Mucosa of gallbladder (tissue), 1 donor: ENCODE results near the gene SMPD3. TPM values are rescaled to one million over a fixed set of nuclear protein-coding genes. Genes with fewer than 3 reads are reported as not detected.

Experiments used
- DNase-seq: peaks from one replicate; pipeline ENCODE4 v3.0.0-alpha.2; 2020; ENCODE audit warnings: low spot score
- total RNA-seq: library from RNA; stranded (reverse); gene quantifications from one replicate; pipeline ENCODE4 v1.2.1, GENCODE V29; 2021
- donor health status: DM: no; HTN: no; CAD: no.

Gene SMPD3
- total RNA-seq, 1 donor from 2014 or later = 225 TPM

DNA sequence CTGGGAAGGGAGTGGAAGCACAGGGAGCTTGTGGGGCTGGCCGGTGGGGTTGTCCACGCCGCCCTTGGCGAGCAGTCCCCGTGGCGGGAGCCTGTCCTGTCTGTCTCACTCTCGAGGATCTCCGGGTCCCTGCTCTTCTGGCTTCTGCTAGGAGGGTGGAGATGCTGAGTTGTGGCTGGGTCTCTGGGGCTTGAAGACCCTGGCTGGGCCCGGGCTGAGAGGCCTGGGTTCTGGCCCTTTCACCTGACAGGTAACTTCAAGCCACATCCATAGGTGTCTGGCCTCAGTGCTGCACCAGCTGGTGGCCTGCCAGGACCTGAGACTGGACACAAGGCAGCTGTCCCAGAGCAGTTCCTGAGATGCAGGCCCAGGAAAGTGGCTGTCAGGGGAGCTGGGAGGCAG lies 90.8 kb downstream of the SMPD3 start:
- DNase-seq = no peak

DNA sequence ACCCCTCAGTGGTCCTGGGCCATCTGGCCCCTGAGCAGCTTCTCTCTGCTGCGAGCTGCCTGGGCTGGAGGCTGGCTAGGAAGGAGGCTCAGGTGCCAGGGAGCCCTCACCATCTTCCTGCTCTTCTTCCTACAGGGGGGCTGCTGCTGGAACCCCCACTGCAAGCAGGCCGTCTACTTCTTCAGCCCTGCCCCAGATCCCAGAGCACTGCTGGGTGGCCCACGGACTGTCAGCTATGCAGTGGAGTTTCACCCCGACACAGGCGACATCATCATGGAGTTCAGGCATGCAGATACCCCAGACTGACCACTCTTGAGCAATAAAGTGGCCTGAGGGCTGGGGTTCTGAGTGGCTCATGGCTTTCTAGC lies 91.4 kb downstream of the SMPD3 start:
- DNase-seq = no peak

- peak; percentile 44 for DNase-seq
Measured at GRCh38 chr16:68356249-68356918, 91.9 kb downstream of the SMPD3 start.

DNA sequence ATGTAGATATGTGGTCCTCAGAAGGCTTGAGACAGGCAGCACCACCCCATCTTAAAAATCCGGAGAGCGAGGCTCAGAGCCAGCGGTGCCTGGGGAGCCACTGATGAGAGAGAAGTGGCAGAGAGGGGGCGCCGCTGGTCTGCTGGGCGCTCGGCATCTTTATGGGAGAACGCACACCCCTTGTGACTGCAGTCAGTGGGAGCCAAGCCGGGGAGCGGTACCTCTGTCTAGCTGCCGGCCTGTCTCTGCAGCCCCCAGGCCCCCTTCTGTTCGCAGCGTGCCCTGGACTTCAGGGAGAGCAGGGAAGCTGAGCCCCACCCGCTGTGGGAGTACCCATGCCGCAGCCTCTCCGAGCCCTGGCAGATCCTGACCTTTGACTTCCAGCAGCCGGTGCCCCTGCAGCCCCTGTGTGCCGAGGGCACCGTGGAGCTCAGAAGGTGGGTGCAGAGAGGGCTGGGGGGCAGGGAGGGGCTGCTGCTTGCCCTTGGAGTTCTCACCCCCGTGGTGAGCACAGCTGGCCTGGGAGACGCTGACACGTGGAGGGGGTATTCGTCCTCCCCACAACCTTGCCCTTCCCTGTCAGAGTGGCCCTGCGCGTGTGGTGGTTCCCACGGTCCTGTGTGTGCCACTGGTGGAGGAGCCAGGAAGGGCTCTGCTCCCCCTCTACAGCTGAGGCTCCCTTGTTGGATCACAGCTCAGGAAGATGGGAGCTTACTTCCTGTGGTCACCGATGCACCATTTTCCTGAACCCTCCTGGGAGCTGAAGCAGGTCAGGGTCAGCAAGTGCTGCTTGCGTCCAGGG lies 92.7 kb downstream of the SMPD3 start:
- DNase-seq = no peak

GRCh38 chr16:68354816-68355215 lies 93.5 kb downstream of the SMPD3 start:
- DNase-seq = no peak

DNA sequence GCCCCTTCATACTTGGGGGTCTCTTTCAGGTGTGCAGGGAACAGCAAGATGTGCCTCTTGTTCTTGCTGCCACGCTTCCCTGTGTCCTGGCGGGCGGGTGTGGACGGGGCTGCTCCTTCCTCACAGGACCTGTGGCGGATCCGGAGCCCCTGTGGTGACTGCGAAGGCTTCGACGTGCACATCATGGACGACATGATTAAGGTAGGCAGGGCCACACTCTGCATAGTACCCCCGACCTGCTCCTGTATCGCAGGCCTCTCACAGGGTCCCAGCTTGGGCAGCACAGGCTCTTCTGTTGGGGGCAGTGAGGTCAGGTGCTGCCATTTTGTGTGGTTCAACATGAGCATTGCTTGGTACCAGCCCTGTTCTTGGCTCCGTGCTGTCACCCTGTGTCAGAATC lies 94.9 kb downstream of the SMPD3 start:
- DNase-seq = no peak

DNA sequence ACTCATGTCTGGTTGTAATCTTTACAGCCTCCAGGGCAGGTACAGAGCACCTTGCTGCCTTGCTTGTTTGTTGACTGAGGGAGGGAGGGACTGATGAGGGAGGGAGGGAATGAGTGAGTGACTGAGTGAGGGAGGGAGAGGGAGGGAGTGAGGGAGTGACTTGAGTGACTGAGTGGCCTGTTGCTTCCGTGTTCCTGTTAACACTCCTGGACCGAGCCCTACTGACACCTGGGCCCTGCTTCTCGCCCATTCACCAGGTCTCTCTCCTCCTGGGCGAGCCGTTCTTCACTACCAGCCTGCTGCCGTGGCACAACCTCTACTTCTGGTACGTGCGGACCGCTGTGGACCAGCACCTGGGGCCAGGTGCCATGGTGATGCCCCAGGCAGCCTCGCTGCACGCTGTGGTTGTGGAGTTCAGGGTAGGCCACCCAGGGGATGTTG lies 96.3 kb downstream of the SMPD3 start:
- DNase-seq = peak; percentile 79

GRCh38 chr16:68351463-68351862 lies 96.8 kb downstream of the SMPD3 start:
- DNase-seq = no peak

DNA sequence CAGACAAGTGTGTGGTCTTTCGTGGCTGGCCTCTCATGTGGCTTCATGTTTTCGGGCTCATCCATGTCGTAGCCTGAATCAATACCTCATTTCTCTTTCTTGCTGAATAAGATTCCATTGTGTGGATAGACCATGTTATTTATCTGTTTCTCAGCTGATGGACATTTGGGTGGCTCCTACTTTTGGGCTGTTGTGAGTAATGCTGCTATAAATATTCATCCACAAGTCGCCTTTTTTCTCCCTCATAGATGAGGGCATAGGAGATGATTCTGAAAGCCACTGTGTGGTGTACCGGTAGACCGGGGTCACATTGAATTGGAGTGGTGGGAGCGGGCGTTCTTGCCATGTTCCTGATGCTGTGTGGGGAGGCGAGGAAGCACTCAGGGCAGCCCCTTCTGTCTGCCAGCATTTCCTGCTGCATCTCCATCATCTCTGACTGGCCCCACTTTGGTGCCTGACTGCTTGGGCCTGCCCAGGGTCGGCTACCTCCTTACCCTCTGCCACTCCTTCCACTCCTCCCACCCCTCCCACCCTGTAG lies 97.4 kb downstream of the SMPD3 start:
- DNase-seq = no peak

DNA sequence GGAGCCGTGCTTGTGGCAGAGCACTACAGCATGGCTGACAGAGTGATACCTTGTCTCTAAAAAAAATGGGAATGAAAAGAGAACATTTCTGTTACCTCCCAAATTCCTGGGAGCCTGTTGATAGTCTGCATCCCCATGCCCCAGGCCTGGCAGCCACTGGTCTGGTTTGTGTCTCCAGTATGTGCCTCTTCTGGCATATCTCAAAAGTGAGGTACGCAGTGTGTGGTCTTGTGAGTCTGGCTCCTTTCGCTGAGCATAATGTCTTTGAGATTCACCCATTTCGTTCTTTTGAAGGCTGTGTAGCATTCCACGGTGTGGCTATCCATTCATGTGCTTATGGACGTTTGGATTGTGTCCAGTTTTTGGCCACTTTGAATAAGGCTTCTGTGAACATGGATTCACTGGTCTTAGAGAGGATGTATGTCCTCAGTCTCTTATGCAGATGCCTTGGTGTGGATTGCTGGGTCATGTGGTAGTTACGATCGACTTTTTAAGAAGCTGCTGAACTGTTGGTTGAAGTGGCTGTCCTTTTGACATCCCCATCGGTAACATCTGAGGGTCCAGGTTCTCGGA lies 98.4 kb downstream of the SMPD3 start:
- no peak for DNase-seq

- no peak for DNase-seq
Measured at GRCh38 chr16:68348639-68349445, 99.5 kb downstream of the SMPD3 start.

- DNase-seq = no peak
Measured at GRCh38 chr16:68347605-68348004, 100.7 kb downstream of the SMPD3 start.

DNA sequence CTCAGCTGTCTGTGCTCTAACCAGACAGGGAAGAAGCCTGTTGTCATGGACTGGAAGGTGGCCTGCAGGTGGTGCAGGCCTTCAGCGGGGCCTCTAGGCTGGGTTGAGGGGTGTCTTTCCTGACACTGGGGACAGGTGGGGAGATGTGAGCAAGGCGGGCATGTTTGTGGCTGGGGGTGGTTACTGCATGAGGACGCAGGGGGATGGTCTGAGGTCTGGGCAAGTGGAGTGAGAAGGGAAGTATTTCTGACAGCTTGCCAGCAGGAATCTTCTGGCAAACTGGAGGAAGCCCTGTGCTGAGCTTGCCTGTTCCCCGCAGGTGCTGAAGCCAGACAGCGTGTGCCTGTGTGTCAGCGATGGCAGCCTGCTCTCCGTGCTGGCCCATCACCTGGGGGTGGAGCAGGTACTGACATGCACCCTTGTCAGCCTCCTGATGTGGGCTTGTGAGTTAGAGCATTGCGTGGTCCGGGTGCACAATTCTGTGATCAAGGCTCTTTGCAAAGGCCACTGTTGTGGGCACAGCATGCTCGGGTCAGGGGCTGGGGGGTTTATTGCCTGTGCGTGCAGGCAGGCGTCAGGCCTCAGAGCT lies 101.3 kb downstream of the SMPD3 start:
- DNase-seq = no peak

- no peak for DNase-seq
Measured at GRCh38 chr16:68345958-68346635, 102.2 kb downstream of the SMPD3 start.

DNA sequence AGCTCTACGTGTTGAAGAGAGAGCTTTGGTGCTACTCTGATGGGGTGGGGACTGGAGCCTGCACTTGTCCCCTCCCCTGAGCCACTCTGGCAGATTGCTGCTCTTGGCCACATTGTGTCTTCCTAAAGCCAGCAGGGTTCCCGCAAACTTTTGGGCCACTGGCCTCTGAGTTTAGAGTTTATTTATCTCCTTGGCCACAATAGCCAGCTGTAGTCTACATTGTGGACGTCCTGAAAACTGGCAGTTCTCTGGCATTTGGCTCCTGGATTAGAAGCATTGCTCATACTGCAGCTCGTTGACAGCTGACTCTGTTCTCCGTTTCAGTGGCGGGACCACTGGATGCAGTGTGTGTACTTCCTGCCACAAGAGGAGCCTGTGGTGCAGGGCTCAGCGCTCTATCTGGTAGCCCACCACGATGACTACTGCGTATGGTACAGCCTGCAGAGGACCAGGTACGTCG lies 102.9 kb downstream of the SMPD3 start:
- no peak for DNase-seq

DNA sequence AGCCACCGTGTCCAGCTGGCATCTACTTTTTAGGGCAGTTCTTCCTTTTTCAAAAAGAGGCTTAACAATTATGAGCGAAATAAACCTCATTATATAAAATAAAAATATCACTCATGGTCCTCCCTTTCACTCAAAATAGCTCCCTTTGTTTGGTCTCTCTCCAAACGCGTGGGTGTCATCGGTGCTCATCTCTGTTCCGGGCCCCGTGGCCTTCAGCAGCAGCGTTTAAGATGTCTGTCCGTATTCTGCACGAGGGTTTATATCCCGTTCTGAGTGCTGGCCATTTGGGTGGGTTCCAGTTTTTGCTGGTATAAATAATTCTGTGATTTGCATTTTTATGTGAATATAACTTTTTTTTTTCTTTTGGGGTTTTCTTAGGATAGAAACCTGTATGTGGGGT lies 104.1 kb downstream of the SMPD3 start:
- no peak for DNase-seq

DNA sequence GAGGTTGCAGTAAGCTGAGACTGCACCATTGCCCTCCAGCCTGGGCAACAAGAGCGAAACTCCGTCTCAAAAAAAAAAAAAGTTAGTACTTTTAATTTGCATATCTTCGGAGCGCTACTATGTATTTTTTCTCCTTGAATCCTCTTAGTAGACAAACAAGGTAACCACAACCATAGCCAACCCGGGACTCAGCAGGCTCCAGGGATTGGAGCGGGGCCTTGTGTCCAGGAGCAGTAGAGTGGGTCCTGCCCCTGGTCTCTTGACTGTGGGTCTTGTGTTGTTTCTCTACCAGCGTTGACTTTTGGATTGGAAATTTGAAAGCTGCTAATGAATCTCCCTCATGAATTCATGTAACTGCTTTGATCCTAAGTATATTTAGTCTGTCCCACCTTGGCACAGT lies 105.2 kb downstream of the SMPD3 start:
- no peak for DNase-seq

GRCh38 chr16:68342620-68343019 lies 105.7 kb downstream of the SMPD3 start:
- no peak for DNase-seq

- no peak for DNase-seq
Measured at GRCh38 chr16:68339214-68339613, 109.1 kb downstream of the SMPD3 start.

DNA sequence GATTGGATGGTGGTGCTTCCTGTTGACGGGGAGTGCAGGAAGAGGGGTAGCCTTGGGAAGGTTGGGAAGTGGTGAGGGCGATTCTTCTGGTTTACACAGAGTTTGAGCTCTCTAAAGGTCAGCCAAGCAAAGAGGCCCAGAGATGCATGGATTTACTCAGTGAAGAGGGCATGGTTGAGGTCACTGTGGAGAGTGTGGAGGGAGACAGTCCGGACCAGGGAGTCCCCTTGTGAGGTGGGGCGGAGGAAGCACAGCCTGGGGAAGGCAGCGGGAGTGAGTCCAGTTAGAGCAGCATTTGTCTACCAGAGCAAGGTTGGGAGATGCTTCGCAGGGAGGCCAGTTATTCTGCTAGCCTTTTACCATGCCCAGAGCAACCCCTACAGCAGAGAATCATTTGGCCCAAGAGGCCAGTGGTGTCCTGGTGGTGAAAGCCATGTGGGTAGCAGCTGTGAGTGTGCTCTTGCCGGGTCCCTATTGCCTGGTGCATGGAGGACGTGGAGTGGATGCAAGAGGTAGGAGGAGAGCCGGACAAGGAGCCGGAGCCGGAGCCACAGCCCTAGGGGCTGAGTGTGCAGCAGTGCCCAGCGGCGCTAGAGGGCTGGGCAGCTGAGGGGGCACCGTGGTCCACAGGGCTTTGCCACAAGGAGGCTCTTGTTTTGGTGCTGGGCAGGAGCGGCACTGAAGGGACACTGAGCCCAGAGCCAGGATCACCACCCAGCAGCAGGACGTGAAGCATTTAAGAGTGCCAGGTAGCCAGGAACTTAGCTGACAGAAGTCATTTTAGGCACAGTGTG lies 109.8 kb downstream of the SMPD3 start:
- no peak for DNase-seq
